K562 (cell line): ENCODE measurements around the gene ANKS3. TPM values are rescaled to one million over a fixed set of nuclear protein-coding genes. Genes with fewer than 3 reads are reported as not detected.
"Not testable (repeated sequence)": the region's sequence is repeated elsewhere in the genome, so short reads cannot be mapped to it uniquely, and the experiment has no call there.

Source experiments
- ATAC-seq: fragments of 200-7000 bp; cut with Tn5 transposase; 3 replicates; pipeline ENCODE4 v1.9.1; 2020; ENCODE audit warnings: moderate library complexity
- BruUV-seq: library from RNA; stranded (reverse); fragments of 400-500 nt; replicated peaks from 2 replicates; lab custom pipeline; 2021; lab: Mats Ljungman, UMichigan
- CTCF ChIA-PET: fragments of 300-600 bp; formaldehyde crosslinking; extraction: SDS; loops from one replicate; lab custom pipeline; 2021; ENCODE audit warnings: low intra/inter-chr PET ratio; lab: Yijun Ruan, JAX
- POLR2A ChIA-PET: fragments of 300-600, 350-650 bp; sonication (Branson Sonifier 250); formaldehyde crosslinking; extraction: SDS; loops from one replicate; lab custom pipeline; 2021; ENCODE audit warnings: antibody characterized with exemption, inconsistent platforms; lab: Yijun Ruan, JAX
- DNase-seq, 4 experiments: peaks; one replicate each; pipeline versions ENCODE4 v3.0.0 to v3.0.0-alpha.2; 2011 to 2018; ENCODE audit warnings: low spot score in 3 of 4, mixed read lengths in 3 of 4; ENCODE audit errors: extremely low read depth in 1 of 4
- FAIRE-seq: peaks from 2 replicates; lab custom pipeline; 2011; peaks lifted over from hg19 to GRCh38; lab: Jason Lieb, UNC
- H2AFZ ChIP-seq: 2 replicates; pipeline ENCODE4 v1.6.0; 2011; ENCODE audit warnings: low read depth, low read length, control low read depth, inconsistent platforms
- H3K27ac ChIP-seq: fragments of 200-600 bp; 3 replicates; pipeline ENCODE4 v1.8.0; 2011; ENCODE audit warnings: low read depth, mild to moderate bottlenecking, control low read depth, inconsistent platforms, low read length, moderate library complexity, mixed read lengths; ENCODE audit errors: extremely low read depth
- H3K27me3 ChIP-seq, 2 experiments: fragments of 300-600 bp in 1 of 2; 2 replicates in 1 of 2; 3 replicates in 1 of 2; pipeline versions ENCODE4 v1.6.0 to v1.8.0; 2011; ENCODE audit warnings: inconsistent platforms in 2 of 2, low read length in 2 of 2, mild to moderate bottlenecking in 1 of 2, mixed read lengths in 1 of 2, moderate library complexity in 1 of 2; ENCODE audit not compliant: control insufficient read depth in 2 of 2, insufficient read depth in 2 of 2
- H3K36me3 ChIP-seq: fragments of 300-600 bp; 3 replicates; pipeline ENCODE4 v1.8.0; 2011; ENCODE audit warnings: mild to moderate bottlenecking, low read length, inconsistent platforms; ENCODE audit not compliant: control insufficient read depth, insufficient read depth
- H3K4me1 ChIP-seq, 2 experiments: fragments of 200-600 bp in 1 of 2; replicated peaks in 1 of 2; 2 replicates in 1 of 2; 3 replicates in 1 of 2; pipeline versions ENCODE4 v1.5.1 to v1.8.0; 2011; ENCODE audit warnings: inconsistent platforms in 2 of 2, low read length in 2 of 2, mild to moderate bottlenecking in 1 of 2, mixed read lengths in 1 of 2, moderate library complexity in 1 of 2; ENCODE audit not compliant: control insufficient read depth in 2 of 2, insufficient read depth in 2 of 2
- H3K4me2 ChIP-seq: 2 replicates; pipeline ENCODE4 v1.6.1; 2011; ENCODE audit warnings: low read length, control low read depth, inconsistent platforms, mixed read lengths; ENCODE audit not compliant: insufficient read depth
- H3K4me3 ChIP-seq: fragments of 200-600 bp; sonication (generic), shearing (Covaris generic); 2 replicates; pipeline ENCODE4 v1.5.1; 2016; ENCODE audit warnings: control low read depth, inconsistent platforms
- H3K79me2 ChIP-seq: fragments of 200-600 bp; 3 replicates; pipeline ENCODE4 v1.8.0; 2011; ENCODE audit warnings: low read length, inconsistent platforms; ENCODE audit not compliant: control insufficient read depth, insufficient read depth
- H3K9ac ChIP-seq, 2 experiments: 2 replicates each; pipeline versions ENCODE4 v1.6.0 to v1.6.1; 2011; ENCODE audit warnings: low read depth in 2 of 2, low read length in 2 of 2, control low read depth in 1 of 2, inconsistent platforms in 1 of 2, mild to moderate bottlenecking in 1 of 2, mixed read lengths in 1 of 2; ENCODE audit not compliant: insufficient read depth in 1 of 2
- H3K9me1 ChIP-seq: one replicate; pipeline ENCODE4 v1.6.0; 2011; ENCODE audit warnings: inconsistent platforms, mild to moderate bottlenecking, low read length, moderate library complexity; ENCODE audit not compliant: control insufficient read depth, insufficient read depth
- H3K9me3 ChIP-seq: replicated peaks from 2 replicates; pipeline ENCODE4 v1.5.1; 2011; ENCODE audit warnings: low read depth, low read length, inconsistent platforms; ENCODE audit not compliant: control insufficient read depth, insufficient read depth
- H4K20me1 ChIP-seq: replicated peaks from 2 replicates; pipeline ENCODE4 v1.6.1; 2011; ENCODE audit warnings: low read length, inconsistent platforms, mixed read lengths; ENCODE audit not compliant: control insufficient read depth, insufficient read depth
- ZNF121 ChIP-seq: sonication (generic); formaldehyde crosslinking; conservative IDR thresholded peaks from 2 replicates; pipeline ENCODE4 v1.8.0; 2022; ENCODE audit warnings: missing genetic modification reagents
- WGBS: fragments of 100-300 bp; shearing (Covaris generic); methylation state at CpG from one replicate; pipeline ENCODE4 v1.1.6; 2016; ENCODE audit warnings: low coverage, mixed read lengths; ENCODE audit not compliant: insufficient coverage; ENCODE audit errors: missing lambda C conversion rate; 5-methylcytosine and 5-hydroxymethylcytosine counted together
- in situ Hi-C: fragments of 300-500 bp; cut with MboI; formaldehyde crosslinking; loops from 4 replicates; pipeline ENCODE4 v1.15.0; 2018; ENCODE audit warnings: inconsistent platforms, mixed read lengths
- intact Hi-C: fragments of 100-400 bp; cut with micrococcal nuclease; formaldehyde crosslinking; loops from 2 replicates; pipeline ENCODE4 v1.14.2; 2022
- polyA plus RNA-seq, 8 experiments: library from polyadenylated mRNA; depleted of rRNA in 4 of 8; stranded (reverse) in 5 of 8; unstranded in 3 of 8; fragments of >200 nt; fragmentation: Nextera tagmentation in 2 of 8; fragmentation: Illumina TruSeq in 1 of 8; extraction: Ambion mirVana in 2 of 8; extraction: Trizol in 1 of 8; gene quantifications; 2 replicates each; pipeline versions ENCODE4 v1.2.1 to v1.2.3, GENCODE V29; 2011 to 2014; ENCODE audit warnings: inconsistent platforms in 1 of 8, missing spikeins in 1 of 8
- total RNA-seq, 7 experiments: library from RNA; depleted of rRNA in 6 of 7; stranded (reverse); fragments of >200 nt in 6 of 7; fragmentation: Illumina TruSeq in 2 of 7; extraction: Trizol in 2 of 7; gene quantifications; 2 replicates each; pipeline versions ENCODE4 v1.2.1 to v1.2.3, GENCODE V29; 2011 to 2021; ENCODE audit warnings: low replicate concordance in 1 of 7
- TF ChIP-seq, protein P1 (sequence below): IDR thresholded peaks from 2 replicates; pipeline ENCODE4 v1.6.1; 2016; ENCODE audit warnings: missing genetic modification characterization, missing compliant biosample characterization
- TF ChIP-seq, protein P2 (sequence below): fragments of 450-650 bp; formaldehyde crosslinking; IDR thresholded peaks from 2 replicates; pipeline ENCODE4 v1.4.0; 2020; ENCODE audit warnings: mild to moderate bottlenecking

The ANKS3 gene
- total and polyA plus RNA-seq, 9 of the 15 experiments (the other 6 are each of a cell fraction or from before 2014, with no cell fraction given), result 0.43 to 25.7 (median 14.8) TPM

DNA sequence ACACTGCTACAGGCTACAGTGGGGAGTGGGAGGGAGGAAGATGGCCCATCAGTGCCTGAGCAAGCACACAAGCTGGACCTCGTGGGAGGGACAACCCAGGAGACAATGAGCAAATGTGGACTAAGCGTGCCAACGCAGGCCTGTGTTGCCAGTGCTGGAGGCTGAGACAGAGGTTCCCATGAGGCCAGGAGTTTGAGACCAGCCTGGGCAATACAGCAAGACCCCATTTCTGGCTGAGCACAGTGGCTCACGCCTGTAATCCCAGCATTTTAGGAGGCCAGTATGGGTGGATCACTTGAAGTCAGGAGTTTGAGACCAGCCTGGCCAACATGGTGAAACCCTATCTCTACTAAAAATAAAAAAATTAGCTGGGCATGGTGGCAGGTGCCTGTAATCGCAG is 4.3 kb upstream of the ANKS3 start:
- intact Hi-C loops, ATAC-seq, H2AFZ ChIP-seq, H3K79me2 ChIP-seq, H3K36me3 ChIP-seq, DNase-seq, H3K27ac ChIP-seq, H3K4me3 ChIP-seq, H3K4me2 ChIP-seq, in situ Hi-C loops, H4K20me1 ChIP-seq, CTCF ChIA-PET, H3K27me3 ChIP-seq, FAIRE-seq, BruUV-seq, H3K9me3 ChIP-seq, H3K9me1 ChIP-seq: not testable (repeated sequence)
- peak; percentile 92 for TF ChIP-seq ZNF121 (CRISPR knock-in tag)
- H3K9ac ChIP-seq, result peak overlapping the region in 1 of 2 experiments; percentile 55; a peak in 1 of 4 replicates
- H3K4me1 ChIP-seq, result peaks cover 0 to 20% of the 10 kb centered on the region in 2 experiments; a peak in 3 of 5 replicates
- POLR2A ChIA-PET, result interaction anchor here (0.6 to 1.1 kb wide), 3 partner anchors 14 to 146 kb away, joined by 3 read pairs; no protein-coding TSS in a partner anchor
- WGBS, result 55% methylated on average over 5 of the region's 5 CpGs

DNA sequence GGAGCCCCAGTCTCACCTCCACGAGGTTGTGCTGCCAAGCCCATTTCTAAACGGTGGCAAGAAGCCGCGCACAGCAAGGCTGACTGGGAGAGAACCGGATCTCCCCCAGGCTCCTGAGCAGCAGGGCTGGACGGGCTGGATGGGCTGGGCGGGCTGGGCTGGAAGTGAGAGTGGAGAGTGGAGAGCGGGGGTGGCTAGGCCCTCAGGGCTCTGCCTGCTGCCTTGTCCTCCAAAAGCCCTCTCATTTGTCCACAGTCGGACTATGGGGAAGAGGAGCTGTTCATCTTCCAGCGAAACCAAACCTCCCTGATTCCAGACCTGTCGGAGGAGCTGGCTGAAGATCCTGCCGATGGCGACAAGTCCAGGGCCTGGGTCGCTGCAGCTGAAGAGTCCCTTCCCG is 3.5 kb upstream of the ANKS3 start:
- Histone ChIP-seq H3K9me1 (no peaks in the 10 kb centered on the region), H3K9me3 (no peaks in the 10 kb centered on the region), H3K27me3 (no peaks in the 10 kb centered on the region), H3K4me1 (peaks cover 0 to 18% of the 10 kb centered on the region in 2 experiments; a peak in 3 of 5 replicates), H3K4me3 (no peak overlapping the region), H4K20me1 (no peaks in the 10 kb centered on the region), H3K36me3 (no peaks in the 10 kb centered on the region; the same call in 2 of the 3 replicates), H2AFZ (0 out of 2 replicates have a peak overlapping the region, but pooled peaks have one; percentile 16), H3K4me2 (no peak overlapping the region), H3K79me2 (peaks cover 14% of the 10 kb centered on the region), H3K27ac (no peak overlapping the region), H3K9ac (peak overlapping the region in 1 of 2 experiments; percentile 67; a peak in 2 of 4 replicates)
- intact Hi-C loops, result no loop called here
- POLR2A ChIA-PET, result no interaction called here
- no TSS peak for BruUV-seq
- 44% methylated on average over 9 of the region's 15 CpGs for WGBS
- DNase-seq (no peak), FAIRE-seq (no peak), ATAC-seq (no peak)
- TF ChIP-seq, protein P1, sequence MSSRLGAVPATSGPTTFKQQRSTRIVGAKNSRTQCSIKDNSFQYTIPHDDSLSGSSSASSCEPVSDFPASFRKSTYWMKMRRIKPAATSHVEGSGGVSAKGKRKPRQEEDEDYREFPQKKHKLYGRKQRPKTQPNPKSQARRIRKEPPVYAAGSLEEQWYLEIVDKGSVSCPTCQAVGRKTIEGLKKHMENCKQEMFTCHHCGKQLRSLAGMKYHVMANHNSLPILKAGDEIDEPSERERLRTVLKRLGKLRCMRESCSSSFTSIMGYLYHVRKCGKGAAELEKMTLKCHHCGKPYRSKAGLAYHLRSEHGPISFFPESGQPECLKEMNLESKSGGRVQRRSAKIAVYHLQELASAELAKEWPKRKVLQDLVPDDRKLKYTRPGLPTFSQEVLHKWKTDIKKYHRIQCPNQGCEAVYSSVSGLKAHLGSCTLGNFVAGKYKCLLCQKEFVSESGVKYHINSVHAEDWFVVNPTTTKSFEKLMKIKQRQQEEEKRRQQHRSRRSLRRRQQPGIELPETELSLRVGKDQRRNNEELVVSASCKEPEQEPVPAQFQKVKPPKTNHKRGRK (tag), result no peak
- TF ChIP-seq, protein P2, sequence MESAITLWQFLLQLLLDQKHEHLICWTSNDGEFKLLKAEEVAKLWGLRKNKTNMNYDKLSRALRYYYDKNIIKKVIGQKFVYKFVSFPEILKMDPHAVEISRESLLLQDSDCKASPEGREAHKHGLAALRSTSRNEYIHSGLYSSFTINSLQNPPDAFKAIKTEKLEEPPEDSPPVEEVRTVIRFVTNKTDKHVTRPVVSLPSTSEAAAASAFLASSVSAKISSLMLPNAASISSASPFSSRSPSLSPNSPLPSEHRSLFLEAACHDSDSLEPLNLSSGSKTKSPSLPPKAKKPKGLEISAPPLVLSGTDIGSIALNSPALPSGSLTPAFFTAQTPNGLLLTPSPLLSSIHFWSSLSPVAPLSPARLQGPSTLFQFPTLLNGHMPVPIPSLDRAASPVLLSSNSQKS (CRISPR knock-in tag), result no peak
- in situ Hi-C loops, result no loop called here
- CTCF ChIA-PET, result no interaction called here
